Uterus (tissue), 2 donors: Measurements from ENCODE around the gene PCDH1.

Source experiments
- CTCF ChIP-seq, 4 experiments: fragments of 200-600 bp in 2 of 4; fragments of 450-650 bp in 2 of 4; sonication (generic) in 2 of 4; IDR thresholded peaks; one replicate each; pipeline ENCODE4 v1.5.1; 2016 to 2019; ENCODE audit warnings: antibody characterized with exemption in 4 of 4, mild to moderate bottlenecking in 2 of 4, moderate library complexity in 1 of 4
- POLR2A ChIP-seq, 2 donors: fragments of 450-650 bp; IDR thresholded peaks; one replicate each; pipeline ENCODE4 v1.6.1; 2016; ENCODE audit warnings: antibody characterized with exemption in 2 of 2, mild to moderate bottlenecking in 1 of 2, moderate library complexity in 1 of 2

DNA sequence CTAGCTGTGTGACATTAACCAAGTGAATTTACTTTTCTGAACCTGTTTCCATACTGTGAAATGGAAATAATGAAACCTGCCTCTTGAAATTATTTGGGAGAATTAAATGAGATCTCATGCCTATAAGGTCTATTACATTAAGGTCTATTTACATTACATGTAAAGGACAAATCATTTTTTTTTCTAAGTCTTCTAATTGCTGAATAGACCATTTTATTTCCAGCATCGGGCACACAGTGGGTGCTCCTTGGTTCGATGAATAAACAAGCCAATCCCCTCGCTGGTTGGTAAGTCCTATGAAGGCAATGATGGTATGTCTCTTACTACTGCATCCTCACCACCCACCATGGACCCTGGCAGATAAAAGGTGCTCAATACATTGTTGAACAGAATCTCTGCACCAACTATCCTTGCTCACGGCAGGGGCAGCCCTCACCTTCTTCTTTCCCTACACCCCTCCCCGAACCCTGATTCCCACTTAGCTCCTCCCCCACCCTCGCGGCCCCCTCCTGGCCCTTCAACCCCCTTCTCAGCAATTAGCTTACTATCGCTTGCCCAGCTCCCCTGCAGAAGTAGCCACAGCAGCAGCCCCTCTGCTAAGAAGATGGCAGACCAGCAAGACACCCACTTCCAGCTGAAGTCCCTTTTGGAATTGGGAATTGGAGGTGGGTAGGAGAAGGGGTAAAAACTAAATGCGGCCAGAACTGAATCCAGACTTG is 3.0 kb downstream of the PCDH1 start:
- TF ChIP-seq CTCF (IDR thresholded peaks at IDR 0.05) (no peak), POLR2A (IDR thresholded peaks at IDR 0.05) (no peak)
